ENCODE measurements around the gene PRKCH. TPM values are rescaled to one million over a fixed set of nuclear protein-coding genes. Genes with fewer than 3 reads are reported as not detected.

The PRKCH gene
- polyA plus RNA-seq, 3 donors, result 3.6 to 6.2 (median 5.4) TPM

DNA sequence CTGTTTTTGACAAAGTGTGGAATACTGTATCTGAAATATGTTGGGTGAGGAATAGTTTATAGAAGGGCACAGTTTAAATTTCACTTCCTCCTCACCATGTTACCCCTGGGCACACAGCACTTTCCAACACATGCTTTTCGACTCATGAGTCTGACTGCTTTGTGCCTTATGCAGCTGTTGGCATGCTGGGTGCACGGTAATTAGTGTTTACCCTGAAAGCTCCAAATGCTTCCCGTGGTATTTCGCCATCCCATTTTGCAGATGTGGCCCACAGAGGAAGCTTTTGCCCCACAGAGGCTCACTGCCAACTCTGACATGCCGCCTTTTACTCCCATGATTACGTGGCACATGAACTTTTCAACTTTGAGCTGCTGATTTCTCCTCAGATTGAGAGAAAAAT, 168.6 kb downstream of the PRKCH start:
- Histone ChIP-seq H3K4me3 (replicated peaks in 1 of 3; ENCODE audit: low read depth in 2 of 3, low read length in 3 of 3) (no peak overlapping the region), H3K9me3 (replicated peaks in 1 of 2; ENCODE audit: control insufficient read depth in 1 of 2, insufficient read depth in 1 of 2, low read length in 2 of 2) (no peaks in the 10 kb centered on the region), H3K27me3 (ENCODE audit: control insufficient read depth in 2 of 2, insufficient read depth in 2 of 2, low read length in 2 of 2) (no peaks in the 10 kb centered on the region), H3K4me1 (ENCODE audit: control insufficient read depth in 1 of 2, insufficient read depth in 2 of 2, low read length in 2 of 2) (peaks cover 44 to 46% of the 10 kb centered on the region in 2 donors), H3K27ac (ENCODE audit: low read depth in 1 of 2, low read length in 2 of 2) (peak overlapping the region; percentile 59 to 91), H2AFZ (ENCODE audit: insufficient read depth, low read depth, low read length, poor library complexity, severe bottlenecking) (no peak overlapping the region), H3K79me2 (ENCODE audit: insufficient read depth, low read length) (no peaks in the 10 kb centered on the region), H3K4me2 (replicated peaks; ENCODE audit: extremely low read depth, low read length, poor library complexity, severe bottlenecking) (peak overlapping the region; percentile 33), H4K20me1 (ENCODE audit: insufficient read depth, low read length) (no peaks in the 10 kb centered on the region), H3K9ac (ENCODE audit: insufficient read depth, low read length, poor library complexity, severe bottlenecking) (peak overlapping the region; percentile 30), H3K36me3 (replicated peaks in 1 of 2; ENCODE audit: control insufficient read depth in 1 of 2, insufficient read depth in 2 of 2, low read length in 2 of 2) (peaks cover 4 to 20% of the 10 kb centered on the region in 2 donors)
- H3K4me3 Mint-ChIP-seq, result no peak overlapping the region
- no CpG with 5 or more reads among the region's 6 CpGs for WGBS (ENCODE audit: insufficient coverage)
- peak; percentile 94 to 97 (median 96) for DNase-seq
- H3K36me3 Mint-ChIP-seq, result peaks cover 26 to 32% of the 10 kb centered on the region in 2 donors
- intact Hi-C loops (cut with micrococcal nuclease), result loop anchor here (5.0 kb wide), 1 partner anchor 37 kb away; no protein-coding TSS in a partner anchor
- H3K4me1 Mint-ChIP-seq, result no peaks in the 10 kb centered on the region
- TF ChIP-seq, protein P1, sequence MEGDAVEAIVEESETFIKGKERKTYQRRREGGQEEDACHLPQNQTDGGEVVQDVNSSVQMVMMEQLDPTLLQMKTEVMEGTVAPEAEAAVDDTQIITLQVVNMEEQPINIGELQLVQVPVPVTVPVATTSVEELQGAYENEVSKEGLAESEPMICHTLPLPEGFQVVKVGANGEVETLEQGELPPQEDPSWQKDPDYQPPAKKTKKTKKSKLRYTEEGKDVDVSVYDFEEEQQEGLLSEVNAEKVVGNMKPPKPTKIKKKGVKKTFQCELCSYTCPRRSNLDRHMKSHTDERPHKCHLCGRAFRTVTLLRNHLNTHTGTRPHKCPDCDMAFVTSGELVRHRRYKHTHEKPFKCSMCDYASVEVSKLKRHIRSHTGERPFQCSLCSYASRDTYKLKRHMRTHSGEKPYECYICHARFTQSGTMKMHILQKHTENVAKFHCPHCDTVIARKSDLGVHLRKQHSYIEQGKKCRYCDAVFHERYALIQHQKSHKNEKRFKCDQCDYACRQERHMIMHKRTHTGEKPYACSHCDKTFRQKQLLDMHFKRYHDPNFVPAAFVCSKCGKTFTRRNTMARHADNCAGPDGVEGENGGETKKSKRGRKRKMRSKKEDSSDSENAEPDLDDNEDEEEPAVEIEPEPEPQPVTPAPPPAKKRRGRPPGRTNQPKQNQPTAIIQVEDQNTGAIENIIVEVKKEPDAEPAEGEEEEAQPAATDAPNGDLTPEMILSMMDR (IDR thresholded peaks at IDR 0.05), result no peak
- H3K9me3 Mint-ChIP-seq, result peaks cover 0 to 2% (median 0%) of the 10 kb centered on the region in 7 donors
- H3K27me3 Mint-ChIP-seq (ENCODE audit: low read depth in 3 of 3), result peaks cover 0 to 2% (median 0%) of the 10 kb centered on the region in 3 donors
- no peak overlapping the region for H3K27ac Mint-ChIP-seq

DNA sequence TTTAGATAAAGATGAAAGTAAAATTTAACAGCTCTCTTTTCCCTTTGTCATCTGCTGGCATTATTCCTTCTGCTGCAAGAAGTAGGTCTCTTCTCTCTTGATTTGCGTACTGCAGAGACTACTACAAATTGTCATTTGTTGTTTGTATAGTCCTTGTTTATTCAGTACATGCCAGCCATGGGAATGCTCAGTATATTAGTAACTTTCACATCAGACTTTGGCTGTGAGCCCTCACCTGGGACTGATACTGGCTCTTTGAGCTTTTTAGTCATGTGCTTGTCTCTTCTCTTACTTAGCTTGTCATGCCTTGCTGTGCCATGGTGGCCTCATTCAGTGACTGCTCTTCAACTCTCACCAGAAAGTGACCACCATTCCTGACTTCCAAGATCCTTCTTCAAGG, 169.8 kb downstream of the PRKCH start:
- Histone ChIP-seq H3K9me3 (replicated peaks in 1 of 2; ENCODE audit: control insufficient read depth in 1 of 2, insufficient read depth in 1 of 2, low read length in 2 of 2) (no peaks in the 10 kb centered on the region), H3K27me3 (ENCODE audit: control insufficient read depth in 2 of 2, insufficient read depth in 2 of 2, low read length in 2 of 2) (no peaks in the 10 kb centered on the region), H3K79me2 (ENCODE audit: insufficient read depth, low read length) (no peaks in the 10 kb centered on the region), H2AFZ (ENCODE audit: insufficient read depth, low read depth, low read length, poor library complexity, severe bottlenecking) (no peak overlapping the region), H3K4me2 (replicated peaks; ENCODE audit: extremely low read depth, low read length, poor library complexity, severe bottlenecking) (no peak overlapping the region), H3K4me1 (ENCODE audit: control insufficient read depth in 1 of 2, insufficient read depth in 2 of 2, low read length in 2 of 2) (peaks cover 44 to 46% of the 10 kb centered on the region in 2 donors), H3K36me3 (replicated peaks in 1 of 2; ENCODE audit: control insufficient read depth in 1 of 2, insufficient read depth in 2 of 2, low read length in 2 of 2) (peaks cover 0 to 9% of the 10 kb centered on the region in 2 donors), H3K9ac (ENCODE audit: insufficient read depth, low read length, poor library complexity, severe bottlenecking) (no peak overlapping the region), H3K4me3 (replicated peaks in 1 of 3; ENCODE audit: low read depth in 2 of 3, low read length in 3 of 3) (peak overlapping the region in 1 of 3 experiments; percentile 12), H4K20me1 (ENCODE audit: insufficient read depth, low read length) (no peaks in the 10 kb centered on the region), H3K27ac (ENCODE audit: low read depth in 1 of 2, low read length in 2 of 2) (peak overlapping the region in 1 of 2 donors; percentile 91)
- TF ChIP-seq, protein P1 (IDR thresholded peaks at IDR 0.05), result no peak
- no peak for DNase-seq
- Mint-ChIP-seq H3K4me3 (no peak overlapping the region), H3K36me3 (peaks cover 26 to 29% of the 10 kb centered on the region in 2 donors), H3K9me3 (no peaks in the 10 kb centered on the region), H3K4me1 (no peaks in the 10 kb centered on the region), H3K27me3 (ENCODE audit: low read depth in 3 of 3) (peaks cover 0 to 2% (median 0%) of the 10 kb centered on the region in 3 donors), H3K27ac (no peak overlapping the region)
- intact Hi-C loops (cut with micrococcal nuclease), result loop anchor here (5.0 kb wide), 1 partner anchor 36 kb away; no protein-coding TSS in a partner anchor
- no CpG with 5 or more reads among the region's 1 CpG for WGBS (ENCODE audit: insufficient coverage)

All from CD14-positive monocyte (primary cell).